GM12878 (cell line): ENCODE data around the gene THOC7. TPM values are rescaled to one million over a fixed set of nuclear protein-coding genes. Genes with fewer than 3 reads are reported as not detected.

Source experiments
- ATAC-seq: fragments of 200-7000 bp; cut with Tn5 transposase; 3 replicates; pipeline ENCODE4 v1.9.1; 2020; ENCODE audit warnings: mild to moderate bottlenecking, moderate library complexity
- BruUV-seq: library from RNA; stranded (reverse); fragments of 400-500 nt; replicated peaks from 2 replicates; lab custom pipeline; 2021; lab: Mats Ljungman, UMichigan
- CTCF ChIA-PET: fragments of 300-600 bp; sonication (Branson Sonifier 250); formaldehyde crosslinking; extraction: SDS; loops from one replicate; lab custom pipeline; 2021; ENCODE audit warnings: inconsistent platforms; lab: Yijun Ruan, JAX
- POLR2A ChIA-PET: fragments of 350-600 bp; formaldehyde crosslinking; extraction: SDS; loops from one replicate; lab custom pipeline; 2021; ENCODE audit warnings: inconsistent platforms; lab: Charles Lee
- RAD21 ChIA-PET: fragments of 300-600 bp; sonication (Branson Sonifier 250); formaldehyde crosslinking; loops from one replicate; lab custom pipeline; 2023; ENCODE audit warnings: antibody characterized with exemption; ENCODE audit not compliant: unreplicated experiment; lab: Charles Lee
- SMC1A ChIA-PET: fragments of 300-600 bp; sonication (Branson Sonifier 250); formaldehyde crosslinking; loops from one replicate; lab custom pipeline; 2023; ENCODE audit not compliant: unreplicated experiment, uncharacterized antibody; lab: Charles Lee
- DNase-seq: peaks from one replicate; pipeline ENCODE4 v3.0.0-alpha.2; 2011; ENCODE audit warnings: low read depth, low spot score
- FAIRE-seq: peaks from 3 replicates; lab custom pipeline; 2011; peaks lifted over from hg19 to GRCh38; lab: Jason Lieb, UNC
- H2AFZ ChIP-seq: 2 replicates; pipeline ENCODE4 v1.6.0; 2011; ENCODE audit warnings: low read depth, low read length, control low read depth; ENCODE audit not compliant: control insufficient read depth
- H3K27ac ChIP-seq: 2 replicates; pipeline ENCODE4 v1.5.1; 2011; ENCODE audit warnings: control low read depth; ENCODE audit not compliant: control insufficient read depth, insufficient read depth
- H3K27me3 ChIP-seq, 2 experiments: replicated peaks in 1 of 2; 2 replicates each; pipeline versions ENCODE4 v1.6.0 to v1.6.1; 2011; ENCODE audit warnings: low read length in 1 of 2; ENCODE audit not compliant: control insufficient read depth in 2 of 2, insufficient read depth in 2 of 2
- H3K36me3 ChIP-seq, 2 experiments: 2 replicates each; pipeline ENCODE4 v1.5.1; 2011; ENCODE audit warnings: low read length in 1 of 2; ENCODE audit not compliant: control insufficient read depth in 2 of 2, insufficient read depth in 2 of 2
- H3K4me1 ChIP-seq: 2 replicates; pipeline ENCODE4 v1.6.1; 2011; ENCODE audit warnings: mild to moderate bottlenecking, low read length, moderate library complexity, mixed read lengths; ENCODE audit not compliant: control insufficient read depth, insufficient read depth
- H3K4me2 ChIP-seq: 2 replicates; pipeline ENCODE4 v1.6.0; 2011; ENCODE audit warnings: control low read depth; ENCODE audit not compliant: control insufficient read depth, insufficient read depth
- H3K4me3 ChIP-seq: fragments of 200-600 bp; sonication (generic); 2 replicates; pipeline ENCODE4 v1.5.1; 2016
- H3K79me2 ChIP-seq: 2 replicates; pipeline ENCODE4 v1.6.0; 2011; ENCODE audit warnings: low read length; ENCODE audit not compliant: control insufficient read depth, insufficient read depth
- H3K9ac ChIP-seq: 2 replicates; pipeline ENCODE4 v1.8.0; 2011; ENCODE audit warnings: low read length, control low read depth, mixed read lengths; ENCODE audit not compliant: control insufficient read depth, insufficient read depth
- H3K9me3 ChIP-seq: replicated peaks from 3 replicates; pipeline ENCODE4 v1.5.1; 2011; ENCODE audit warnings: mild to moderate bottlenecking, low read length; ENCODE audit not compliant: control insufficient read depth, insufficient read depth
- H4K20me1 ChIP-seq: 2 replicates; pipeline ENCODE4 v1.6.0; 2011; ENCODE audit not compliant: control insufficient read depth, insufficient read depth
- BMI1 ChIP-seq: fragments of 450-650 bp; IDR thresholded peaks from 2 replicates; pipeline ENCODE4 v1.6.1; 2016; ENCODE audit warnings: mild to moderate bottlenecking, moderate library complexity, borderline replicate concordance
- HDAC2 ChIP-seq: fragments of 200-600 bp; sonication (generic); IDR thresholded peaks from 2 replicates; pipeline ENCODE4 v1.6.1; 2017
- NFIC ChIP-seq: IDR thresholded peaks from 2 replicates; pipeline ENCODE4 v1.6.1; 2012; ENCODE audit warnings: low read depth, mild to moderate bottlenecking, inconsistent platforms, low read length, moderate library complexity
- RCOR1 ChIP-seq: conservative IDR thresholded peaks from 2 replicates; pipeline ENCODE4 v1.6.1; 2012; ENCODE audit warnings: low read depth, low read length, improper control_type of control experiment
- SMC3 ChIP-seq: IDR thresholded peaks from 2 replicates; pipeline ENCODE4 v1.6.1; 2011; ENCODE audit warnings: low read length, improper control_type of control experiment, borderline replicate concordance
- ZZZ3 ChIP-seq: IDR thresholded peaks from 2 replicates; pipeline ENCODE4 v1.6.1; 2011; ENCODE audit warnings: low read depth; ENCODE audit not compliant: control insufficient read depth, insufficient read length
- WGBS: methylation state at CpG from one replicate; pipeline ENCODE4 v1.1.6; 2016; ENCODE audit warnings: low lambda C conversion rate; ENCODE audit not compliant: insufficient replicate concordance, insufficient coverage; ENCODE audit errors: missing lambda C conversion rate; 5-methylcytosine and 5-hydroxymethylcytosine counted together
- in situ Hi-C: fragments of 300-500 bp; cut with MboI; formaldehyde crosslinking; loops from 9 replicates; pipeline ENCODE4 v1.14.3; 2018; ENCODE audit warnings: mixed read lengths
- intact Hi-C: fragments of 100-400 bp; cut with micrococcal nuclease; formaldehyde crosslinking; loops from one replicate; pipeline ENCODE4 v1.14.2; 2022; ENCODE audit not compliant: unreplicated experiment
- polyA plus RNA-seq, 11 experiments: library from polyadenylated mRNA; depleted of rRNA in 4 of 11; unstranded in 6 of 11; stranded (reverse) in 5 of 11; fragments of >200 nt; fragmentation: Nextera tagmentation in 4 of 11; fragmentation: Illumina TruSeq in 1 of 11; extraction: Ambion mirVana in 4 of 11; extraction: Trizol in 1 of 11; gene quantifications; 1 replicate in 1 of 11; 2 replicates in 10 of 11; pipeline versions ENCODE4 v1.2.1 to v1.2.3, GENCODE V29; 2011 to 2016; ENCODE audit warnings: inconsistent platforms in 2 of 11, missing spikeins in 2 of 11, low read depth in 1 of 11
- total RNA-seq, 4 experiments: library from RNA; depleted of rRNA in 3 of 4; stranded (reverse); fragments of >200 nt in 3 of 4; fragmentation: Illumina TruSeq in 1 of 4; extraction: Trizol in 1 of 4; gene quantifications; 2 replicates each; pipeline versions ENCODE4 v1.2.1 to v1.2.3, GENCODE V29; 2013 to 2021
- TF ChIP-seq, protein P1 (sequence below): fragments of 450-650 bp; IDR thresholded peaks from 2 replicates; pipeline ENCODE4 v1.6.1; 2017; ENCODE audit warnings: mild to moderate bottlenecking, low read depth, inconsistent platforms; ENCODE audit not compliant: poor library complexity, severe bottlenecking

THOC7 gene
- total and polyA plus RNA-seq, 10 of the 15 experiments (the other 5 are each of a cell fraction or from before 2014, with no cell fraction given): 61.7 to 269 (median 138) TPM

DNA sequence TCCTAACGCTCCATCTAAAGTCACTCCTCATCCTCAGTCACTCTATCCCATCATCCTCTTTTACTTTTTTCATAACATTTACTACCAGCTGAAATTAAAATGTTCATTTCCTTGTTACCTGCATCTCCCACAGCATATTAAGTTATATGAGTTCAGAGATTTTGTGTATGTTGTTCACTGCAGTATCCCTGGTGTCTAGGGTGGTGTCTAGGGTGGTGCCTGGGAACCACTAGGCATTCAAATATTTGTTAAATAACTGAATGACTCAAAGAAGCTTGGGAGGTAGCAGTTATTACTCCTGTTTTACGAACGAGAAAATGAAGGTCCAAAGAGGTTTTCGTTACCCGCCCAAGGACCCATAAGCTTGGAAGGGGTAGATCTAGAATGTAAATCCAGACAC, 46.4 kb downstream of the THOC7 start (continued):
- TF ChIP-seq SMC3: no peak
- TF ChIP-seq HDAC2: no peak
- no peak for TF ChIP-seq RCOR1
- TF ChIP-seq, protein P1, sequence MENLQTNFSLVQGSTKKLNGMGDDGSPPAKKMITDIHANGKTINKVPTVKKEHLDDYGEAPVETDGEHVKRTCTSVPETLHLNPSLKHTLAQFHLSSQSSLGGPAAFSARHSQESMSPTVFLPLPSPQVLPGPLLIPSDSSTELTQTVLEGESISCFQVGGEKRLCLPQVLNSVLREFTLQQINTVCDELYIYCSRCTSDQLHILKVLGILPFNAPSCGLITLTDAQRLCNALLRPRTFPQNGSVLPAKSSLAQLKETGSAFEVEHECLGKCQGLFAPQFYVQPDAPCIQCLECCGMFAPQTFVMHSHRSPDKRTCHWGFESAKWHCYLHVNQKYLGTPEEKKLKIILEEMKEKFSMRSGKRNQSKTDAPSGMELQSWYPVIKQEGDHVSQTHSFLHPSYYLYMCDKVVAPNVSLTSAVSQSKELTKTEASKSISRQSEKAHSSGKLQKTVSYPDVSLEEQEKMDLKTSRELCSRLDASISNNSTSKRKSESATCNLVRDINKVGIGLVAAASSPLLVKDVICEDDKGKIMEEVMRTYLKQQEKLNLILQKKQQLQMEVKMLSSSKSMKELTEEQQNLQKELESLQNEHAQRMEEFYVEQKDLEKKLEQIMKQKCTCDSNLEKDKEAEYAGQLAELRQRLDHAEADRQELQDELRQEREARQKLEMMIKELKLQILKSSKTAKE: no peak
- TF ChIP-seq NFIC: no peak

DNA sequence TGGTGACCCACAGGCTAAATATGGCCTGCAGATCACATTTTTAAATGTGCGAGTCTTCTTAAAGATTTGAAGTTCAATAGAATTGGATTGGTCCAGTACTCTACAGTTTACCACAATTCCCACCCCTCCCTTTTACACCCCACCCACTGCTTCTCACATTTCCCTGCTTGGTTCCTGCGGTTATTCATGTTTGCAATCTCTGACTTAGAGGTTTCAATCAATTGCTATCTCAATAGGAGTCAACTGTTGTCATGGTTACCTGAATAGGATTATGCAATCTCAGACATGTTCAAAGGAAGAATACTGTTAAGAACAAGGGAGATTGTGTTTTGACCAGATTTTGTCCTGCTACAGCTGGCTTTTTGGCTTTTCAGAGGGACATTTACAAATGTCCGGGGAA, 49.4 kb downstream of the THOC7 start:
- in situ Hi-C loops: loop anchor here (25.0 kb wide), 1 partner anchor 1202 kb away; no protein-coding TSS in a partner anchor
- ChIA-PET CTCF (interaction anchor here (1.3 to 2.5 kb wide), 2 partner anchors 180 to 464 kb away, joined by 3 to 12 read pairs; no protein-coding TSS in a partner anchor), RAD21 (no interaction called here)

More for the DNA sequence above, 49.4 kb downstream of the THOC7 start:
- H3K27me3 ChIP-seq: no peaks in the 10 kb centered on the region
- no peak overlapping the region for H3K4me2 ChIP-seq
- H3K4me3 ChIP-seq: no peak overlapping the region
- H3K79me2 ChIP-seq: no peaks in the 10 kb centered on the region
- H4K20me1 ChIP-seq: no peaks in the 10 kb centered on the region
- WGBS: 100% methylated on average over 3 of the region's 3 CpGs
- no peak for TF ChIP-seq ZZZ3
- peak; percentile 52; the same call in 1 of the 2 replicates for TF ChIP-seq BMI1
- DNase-seq (no peak), FAIRE-seq (no peak), ATAC-seq (no peak)
- intact Hi-C loops: loop anchor here (10.0 kb wide), 1 partner anchor 139 kb away; no protein-coding TSS in a partner anchor
- ChIA-PET POLR2A (no interaction called here), SMC1A (interaction anchor here (1.9 kb wide), 1 partner anchor 465 kb away, joined by 6 read pairs; no protein-coding TSS in a partner anchor)
- H3K9ac ChIP-seq: no peak overlapping the region
- no peaks in the 10 kb centered on the region for H3K4me1 ChIP-seq
- H3K9me3 ChIP-seq: no peaks in the 10 kb centered on the region
- BruUV-seq: no TSS peak
- no peaks in the 10 kb centered on the region for H3K36me3 ChIP-seq
- no peak overlapping the region for H3K27ac ChIP-seq
- no peak overlapping the region for H2AFZ ChIP-seq
